Measurements from ENCODE around the gene ITPA. TPM values are rescaled to one million over a fixed set of nuclear protein-coding genes. Genes with fewer than 3 reads are reported as not detected.

Gene ITPA
- total RNA-seq, 2 donors from 2014 or later: 35.1 to 35.7 TPM

GRCh38 chr20:3239867-3240775 is 30.8 kb downstream of the ITPA start:
- TF ChIP-seq, protein P1, sequence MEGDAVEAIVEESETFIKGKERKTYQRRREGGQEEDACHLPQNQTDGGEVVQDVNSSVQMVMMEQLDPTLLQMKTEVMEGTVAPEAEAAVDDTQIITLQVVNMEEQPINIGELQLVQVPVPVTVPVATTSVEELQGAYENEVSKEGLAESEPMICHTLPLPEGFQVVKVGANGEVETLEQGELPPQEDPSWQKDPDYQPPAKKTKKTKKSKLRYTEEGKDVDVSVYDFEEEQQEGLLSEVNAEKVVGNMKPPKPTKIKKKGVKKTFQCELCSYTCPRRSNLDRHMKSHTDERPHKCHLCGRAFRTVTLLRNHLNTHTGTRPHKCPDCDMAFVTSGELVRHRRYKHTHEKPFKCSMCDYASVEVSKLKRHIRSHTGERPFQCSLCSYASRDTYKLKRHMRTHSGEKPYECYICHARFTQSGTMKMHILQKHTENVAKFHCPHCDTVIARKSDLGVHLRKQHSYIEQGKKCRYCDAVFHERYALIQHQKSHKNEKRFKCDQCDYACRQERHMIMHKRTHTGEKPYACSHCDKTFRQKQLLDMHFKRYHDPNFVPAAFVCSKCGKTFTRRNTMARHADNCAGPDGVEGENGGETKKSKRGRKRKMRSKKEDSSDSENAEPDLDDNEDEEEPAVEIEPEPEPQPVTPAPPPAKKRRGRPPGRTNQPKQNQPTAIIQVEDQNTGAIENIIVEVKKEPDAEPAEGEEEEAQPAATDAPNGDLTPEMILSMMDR (IDR thresholded peaks at IDR 0.05): no peak
- peaks cover 7 to 24% of the 10 kb centered on the region in 2 donors for H3K4me1 ChIP-seq (ENCODE audit: control insufficient read depth in 1 of 2, low read depth in 2 of 2)
- no peaks in the 10 kb centered on the region for H3K36me3 ChIP-seq
- DNase-seq (ENCODE audit: low spot score) (no peak), ATAC-seq (ENCODE audit: insufficient number of reproducible peaks, low FRiP score, low read depth) (no peak)
- peaks cover 11% of the 10 kb centered on the region for H3K27me3 ChIP-seq (replicated peaks; ENCODE audit: insufficient read depth)
- H3K9me3 ChIP-seq: no peaks in the 10 kb centered on the region
- H3K4me3 ChIP-seq: peak overlapping the region; percentile 93
- H3K27ac ChIP-seq: no peak overlapping the region

DNA sequence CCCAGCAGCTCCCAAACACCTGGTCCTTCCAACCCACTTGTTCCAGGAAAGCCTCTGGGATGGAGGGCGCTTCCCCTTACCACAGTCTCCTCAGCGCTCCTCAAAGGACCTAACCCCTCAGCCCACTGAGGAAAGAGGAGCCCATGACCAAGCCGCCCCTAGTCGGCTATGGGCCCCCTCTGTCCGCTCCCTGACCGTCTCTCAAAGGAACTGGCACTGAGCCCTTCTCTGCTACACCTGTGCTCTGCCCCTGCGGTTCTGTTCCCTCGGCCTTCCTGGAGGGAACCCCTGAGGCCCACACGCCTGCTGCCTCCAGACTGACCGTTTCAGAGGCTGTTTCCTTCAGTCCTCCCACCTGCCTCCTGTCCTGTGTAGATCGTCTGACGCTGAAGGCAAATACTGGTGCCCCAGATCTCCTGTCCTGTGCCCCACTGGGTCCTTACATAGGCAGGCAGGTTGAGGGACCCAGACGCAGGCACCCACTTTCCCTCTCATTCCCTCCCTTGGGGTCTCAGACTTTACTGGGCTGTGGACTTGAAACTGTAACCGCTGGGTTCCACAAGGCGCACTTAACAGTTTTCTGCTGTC is 31.6 kb downstream of the ITPA start:
- DNase-seq (ENCODE audit: low spot score) (no peak), ATAC-seq (ENCODE audit: insufficient number of reproducible peaks, low FRiP score, low read depth) (no peak)
- Histone ChIP-seq H3K36me3 (no peaks in the 10 kb centered on the region), H3K4me3 (no peak overlapping the region), H3K27ac (no peak overlapping the region), H3K9me3 (no peaks in the 10 kb centered on the region), H3K4me1 (ENCODE audit: control insufficient read depth in 1 of 2, low read depth in 2 of 2) (peaks cover 7 to 24% of the 10 kb centered on the region in 2 donors), H3K27me3 (replicated peaks; ENCODE audit: insufficient read depth) (peaks cover 11% of the 10 kb centered on the region)
- TF ChIP-seq, protein P1 (IDR thresholded peaks at IDR 0.05): no peak

DNA sequence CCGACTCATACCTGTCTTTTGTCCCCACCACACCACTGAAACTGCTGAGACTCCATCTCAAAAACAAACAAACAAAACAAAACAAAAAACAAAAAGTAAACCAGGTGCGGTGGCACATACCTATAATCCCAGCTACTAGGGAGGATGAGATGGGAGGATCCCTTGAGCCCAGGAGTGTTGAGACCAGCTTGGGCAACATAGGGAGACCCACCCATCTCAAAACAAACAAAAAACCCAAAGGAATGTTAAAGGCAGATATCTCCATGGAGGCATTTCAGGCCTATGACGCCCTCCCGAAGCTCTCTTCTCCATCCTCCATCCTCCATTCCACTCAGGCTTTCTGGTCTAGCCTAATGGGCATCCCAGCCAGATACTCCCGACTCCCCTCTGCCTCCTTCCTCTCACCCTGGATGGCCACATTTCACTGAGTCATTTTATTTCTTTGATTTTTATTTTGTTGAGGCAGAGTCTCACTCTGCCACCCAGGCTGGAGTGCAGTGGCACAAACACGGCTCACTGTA is 32.9 kb downstream of the ITPA start:
- TF ChIP-seq, protein P1 (IDR thresholded peaks at IDR 0.05): no peak
- ATAC-seq (ENCODE audit: insufficient number of reproducible peaks, low FRiP score, low read depth) (no peak), DNase-seq (ENCODE audit: low spot score) (no peak)
- Histone ChIP-seq H3K27me3 (replicated peaks; ENCODE audit: insufficient read depth) (peaks cover 10% of the 10 kb centered on the region), H3K27ac (no peak overlapping the region), H3K4me1 (ENCODE audit: control insufficient read depth in 1 of 2, low read depth in 2 of 2) (peaks cover 7 to 24% of the 10 kb centered on the region in 2 donors), H3K9me3 (no peaks in the 10 kb centered on the region), H3K36me3 (no peaks in the 10 kb centered on the region), H3K4me3 (no peak overlapping the region)

GRCh38 chr20:3243718-3244358 is 34.5 kb downstream of the ITPA start:
- DNase-seq (ENCODE audit: low spot score) (no peak), ATAC-seq (ENCODE audit: insufficient number of reproducible peaks, low FRiP score, low read depth) (no peak)
- H3K4me1 ChIP-seq (ENCODE audit: control insufficient read depth in 1 of 2, low read depth in 2 of 2): peaks cover 7 to 29% of the 10 kb centered on the region in 2 donors
- H3K27ac ChIP-seq: no peak overlapping the region
- TF ChIP-seq, protein P1 (IDR thresholded peaks at IDR 0.05): no peak
- H3K9me3 ChIP-seq: no peaks in the 10 kb centered on the region
- no peaks in the 10 kb centered on the region for H3K36me3 ChIP-seq
- H3K27me3 ChIP-seq (replicated peaks; ENCODE audit: insufficient read depth): no peaks in the 10 kb centered on the region
- no peak overlapping the region for H3K4me3 ChIP-seq

DNA sequence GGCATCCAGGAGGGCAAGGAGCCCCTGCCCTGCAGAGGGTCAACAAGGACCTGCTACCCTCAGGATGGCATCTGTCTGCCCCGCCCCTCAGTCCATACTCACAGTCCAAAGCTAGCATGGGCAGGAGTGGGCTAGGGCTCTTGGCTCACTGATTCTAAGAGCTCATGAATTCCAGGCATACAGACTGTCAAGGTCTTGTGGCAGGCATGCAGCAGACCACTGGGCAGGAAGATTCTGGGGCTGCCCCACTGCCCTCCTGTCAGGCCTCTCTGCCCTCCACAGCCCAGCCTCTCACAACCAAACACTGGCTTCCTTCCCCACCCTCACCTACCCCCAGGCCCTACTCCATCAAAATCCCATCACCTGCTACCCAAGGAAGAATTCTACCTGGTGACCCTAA is 35.3 kb downstream of the ITPA start:
- H3K4me3 ChIP-seq: no peak overlapping the region
- no peaks in the 10 kb centered on the region for H3K9me3 ChIP-seq
- no peak overlapping the region for H3K27ac ChIP-seq
- ATAC-seq (ENCODE audit: insufficient number of reproducible peaks, low FRiP score, low read depth) (no peak), DNase-seq (ENCODE audit: low spot score) (no peak)
- no peaks in the 10 kb centered on the region for H3K36me3 ChIP-seq
- TF ChIP-seq, protein P1 (IDR thresholded peaks at IDR 0.05): no peak
- H3K27me3 ChIP-seq (replicated peaks; ENCODE audit: insufficient read depth): no peaks in the 10 kb centered on the region
- H3K4me1 ChIP-seq (ENCODE audit: control insufficient read depth in 1 of 2, low read depth in 2 of 2): peaks cover 7 to 25% of the 10 kb centered on the region in 2 donors

Measured in thoracic aorta (tissue), 2 donors.